Stimulated activated naive CD8-positive, alpha-beta T cell treated with anti-CD3 and anti-CD28 coated beads, Interleukin-15, Interleukin-2, amounts not matched to agents 100 U/mL and 50 U/mL, for 24 hours (primary cell): ENCODE data around the gene ZSCAN4.

ENCODE experiments used
- ATAC-seq: fragments of 150-1000 bp; cut with Tn5 transposase; one replicate; pipeline ENCODE4 v1.10.0; 2021
- DNase-seq: peaks from one replicate; pipeline ENCODE4 v3.0.0; 2021

The ZSCAN4 gene

GRCh38 chr19:57675881-57676280 is 7.1 kb downstream of the ZSCAN4 start:
- DNase-seq (no peak), ATAC-seq (no peak)

DNA sequence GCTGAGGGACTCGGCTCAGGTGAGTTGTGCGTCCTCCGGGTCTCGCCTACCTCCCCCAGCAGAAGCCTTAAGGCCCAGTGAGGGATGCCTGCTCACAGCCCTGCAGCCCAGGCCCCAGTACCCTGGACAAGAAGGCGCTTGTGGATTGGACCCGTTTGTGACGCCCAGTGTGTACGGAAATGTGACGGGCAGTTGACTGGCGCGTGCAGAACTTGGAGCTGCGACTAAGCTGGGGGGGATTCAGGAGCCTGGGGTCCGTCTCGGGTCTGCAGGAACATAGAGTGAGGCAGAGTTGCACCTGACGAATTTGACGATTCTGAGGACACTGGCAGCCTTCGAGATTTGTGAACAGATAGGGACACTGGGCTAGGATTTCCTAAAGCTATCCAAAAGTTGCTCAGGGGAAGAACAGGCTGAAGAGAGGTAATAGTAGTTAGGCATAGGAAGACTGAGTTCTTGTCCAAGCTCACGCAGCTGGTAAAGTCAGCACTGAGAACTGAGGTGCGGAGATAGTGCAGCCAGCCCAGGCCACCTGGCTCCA is 13.6 kb downstream of the ZSCAN4 start:
- DNase-seq (no peak), ATAC-seq (no peak)

GRCh38 chr19:57686727-57687126 is 18.0 kb downstream of the ZSCAN4 start:
- no peak for ATAC-seq
- DNase-seq: no peak

DNA sequence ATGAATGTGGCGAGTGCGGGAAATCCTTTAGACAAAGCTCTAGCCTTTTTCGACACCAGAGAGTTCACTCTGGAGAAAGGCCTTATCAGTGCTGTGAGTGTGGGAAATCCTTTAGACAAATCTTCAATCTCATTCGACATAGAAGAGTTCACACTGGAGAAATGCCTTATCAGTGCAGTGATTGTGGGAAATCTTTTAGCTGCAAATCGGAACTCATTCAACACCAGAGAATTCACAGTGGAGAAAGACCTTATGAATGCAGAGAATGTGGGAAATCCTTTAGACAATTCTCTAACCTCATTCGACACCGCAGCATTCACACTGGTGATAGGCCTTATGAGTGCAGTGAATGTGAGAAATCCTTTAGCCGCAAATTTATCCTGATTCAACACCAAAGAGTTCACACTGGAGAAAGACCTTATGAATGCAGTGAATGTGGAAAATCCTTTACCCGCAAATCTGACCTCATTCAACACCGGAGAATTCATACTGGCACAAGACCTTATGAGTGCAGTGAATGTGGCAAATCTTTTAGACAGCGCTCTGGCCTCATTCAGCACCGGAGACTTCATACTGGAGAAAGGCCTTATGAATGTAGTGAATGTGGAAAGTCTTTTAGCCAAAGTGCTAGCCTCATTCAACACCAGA is 18.8 kb downstream of the ZSCAN4 start:
- ATAC-seq (no peak), DNase-seq (no peak)

GRCh38 chr19:57688011-57688763 is 19.5 kb downstream of the ZSCAN4 start:
- ATAC-seq: no peak
- DNase-seq: no peak

DNA sequence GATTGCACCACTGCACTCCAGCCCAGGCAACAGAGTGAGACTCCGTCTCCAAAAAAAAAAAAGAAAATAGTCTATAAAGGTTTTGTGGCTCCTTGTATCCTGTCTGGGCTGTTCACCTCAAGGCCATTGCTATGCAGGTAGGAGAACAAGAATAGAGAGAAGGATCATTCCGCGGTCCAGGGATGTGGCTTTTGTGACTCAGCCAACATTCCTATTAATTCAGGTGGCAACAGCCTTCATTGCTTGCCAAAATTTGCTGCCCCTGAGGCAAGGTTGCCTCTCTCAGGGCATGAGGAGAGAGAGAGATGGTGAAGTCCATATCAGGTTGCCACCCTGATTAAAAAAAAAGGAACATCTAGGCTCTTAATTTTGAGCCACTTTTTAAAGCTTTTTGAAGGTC is 21.0 kb downstream of the ZSCAN4 start:
- ATAC-seq: no peak
- DNase-seq: no peak

DNA sequence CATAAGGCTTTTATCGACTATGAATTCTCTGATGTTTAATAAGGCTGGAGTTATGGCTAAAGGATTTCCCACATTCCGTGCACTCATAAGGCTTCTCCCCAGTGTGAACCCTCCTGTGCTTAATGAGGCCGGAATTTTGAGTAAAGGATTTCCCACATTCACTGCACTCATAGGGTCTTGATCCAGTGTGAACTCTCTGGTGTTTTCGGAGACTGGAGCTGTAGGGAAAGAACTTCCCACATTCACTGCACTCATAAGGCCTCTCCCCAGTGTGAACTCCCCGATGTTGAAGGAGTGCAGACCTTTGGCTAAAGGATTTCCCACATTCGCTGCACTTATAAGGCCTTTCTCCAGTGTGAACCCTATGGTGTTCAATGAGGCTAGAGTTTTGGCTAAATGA is 32.9 kb downstream of the ZSCAN4 start:
- no peak for ATAC-seq
- no peak for DNase-seq

DNA sequence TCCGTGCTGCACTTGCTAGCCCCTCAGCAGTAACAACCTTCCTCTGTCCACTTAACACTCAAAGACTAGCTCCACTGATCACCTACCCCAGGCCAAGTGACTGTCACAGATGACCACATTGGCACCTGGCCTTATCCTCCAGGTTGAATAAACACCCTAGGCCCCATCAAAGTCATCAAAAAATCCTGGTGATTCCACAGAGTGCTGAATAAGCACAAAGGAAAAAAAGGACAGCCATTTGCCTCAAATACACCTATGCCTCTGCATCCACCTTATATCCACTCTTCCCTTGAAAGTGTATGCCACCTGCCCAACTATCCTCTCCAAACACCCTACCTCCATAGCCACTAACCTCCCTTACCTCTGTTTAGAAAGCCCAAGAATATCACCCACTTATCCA is 37.6 kb downstream of the ZSCAN4 start:
- ATAC-seq (no peak), DNase-seq (no peak)

- ATAC-seq: peak; percentile 81
- peak; percentile 33 for DNase-seq
Measured at GRCh38 chr19:57708641-57709361, 40.1 kb downstream of the ZSCAN4 start, which contains the start of gene ZNF154. TSS of gene ZNF154 (minus strand) at chr19:57709204. CDS start at chr19:57708971, 233 bp downstream.

DNA sequence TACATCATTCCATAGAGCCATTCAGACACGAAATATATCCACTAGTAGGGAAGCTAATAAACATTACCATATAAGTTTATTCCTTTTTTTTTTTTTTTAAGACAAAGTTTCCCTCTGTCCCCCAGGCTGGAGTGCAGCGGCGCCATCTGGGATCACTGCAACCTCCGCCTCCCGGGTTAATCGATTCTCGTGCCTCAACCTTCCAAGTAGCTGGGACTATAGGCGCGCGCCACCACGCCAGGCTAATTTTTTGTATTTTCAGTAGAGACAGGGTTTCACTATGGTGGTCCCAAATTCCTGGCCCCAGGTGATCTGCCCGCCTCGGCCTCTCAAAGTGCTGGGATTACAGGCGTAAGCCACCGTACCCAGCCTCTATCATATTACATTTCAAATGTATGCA is 40.9 kb downstream of the ZSCAN4 start:
- DNase-seq (no peak), ATAC-seq (no peak)

DNA sequence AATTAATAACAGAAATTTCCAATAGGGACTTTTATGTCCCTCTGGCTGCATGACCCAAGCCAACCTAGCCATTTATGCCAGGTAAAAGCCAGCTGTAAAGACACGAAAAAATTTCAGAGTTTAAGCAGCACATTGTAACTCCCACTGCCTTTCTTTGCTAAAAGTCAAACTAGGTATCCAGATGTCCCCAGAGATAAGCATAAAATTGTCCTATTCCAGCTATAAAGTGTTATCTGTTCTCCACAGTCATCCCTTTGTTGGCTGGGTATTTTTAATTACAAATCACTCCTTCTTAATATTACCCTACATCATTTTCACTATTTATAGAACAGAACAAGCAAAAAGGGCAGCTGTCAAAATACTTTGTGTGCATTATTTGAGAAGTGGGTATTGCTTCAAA is 43.5 kb downstream of the ZSCAN4 start:
- ATAC-seq: no peak
- no peak for DNase-seq

- ATAC-seq: no peak
- DNase-seq: no peak
Measured at GRCh38 chr19:57719424-57719823, 50.7 kb downstream of the ZSCAN4 start.

GRCh38 chr19:57719901-57720519 is 51.3 kb downstream of the ZSCAN4 start:
- DNase-seq: no peak
- ATAC-seq: no peak

- DNase-seq: no peak
- ATAC-seq: no peak
Measured at GRCh38 chr19:57720878-57721277, 52.1 kb downstream of the ZSCAN4 start.
